ENCODE measurements around the gene KCNA2.

The KCNA2 gene

DNA sequence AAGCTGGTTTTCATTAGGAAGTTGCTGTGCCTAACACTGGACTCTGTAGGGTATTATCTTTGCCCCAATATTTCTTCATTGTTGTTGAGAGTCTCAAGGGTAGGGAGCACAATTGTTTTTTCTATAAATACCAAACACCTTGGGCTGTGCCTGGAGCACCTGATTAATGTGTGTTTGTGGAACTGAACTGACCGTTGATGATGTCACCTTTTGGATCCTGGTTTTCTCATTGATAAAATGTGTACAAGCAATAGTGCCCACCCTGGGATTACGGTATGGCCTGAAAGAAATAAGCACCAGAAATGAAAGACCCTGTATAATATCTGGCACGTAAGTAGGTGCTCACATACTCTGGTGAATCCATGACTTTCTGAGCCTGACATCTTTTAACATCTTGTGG is 39.3 kb downstream of the KCNA2 start:
- DNase-seq (ENCODE audit: low read depth): no peak

- no peak for DNase-seq (ENCODE audit: low read depth)
These were observed 40.6 kb downstream of the KCNA2 start for GRCh38 chr1:110565565-110565964.

GRCh38 chr1:110563089-110563488 is 43.1 kb downstream of the KCNA2 start:
- DNase-seq (ENCODE audit: low read depth): no peak

DNA sequence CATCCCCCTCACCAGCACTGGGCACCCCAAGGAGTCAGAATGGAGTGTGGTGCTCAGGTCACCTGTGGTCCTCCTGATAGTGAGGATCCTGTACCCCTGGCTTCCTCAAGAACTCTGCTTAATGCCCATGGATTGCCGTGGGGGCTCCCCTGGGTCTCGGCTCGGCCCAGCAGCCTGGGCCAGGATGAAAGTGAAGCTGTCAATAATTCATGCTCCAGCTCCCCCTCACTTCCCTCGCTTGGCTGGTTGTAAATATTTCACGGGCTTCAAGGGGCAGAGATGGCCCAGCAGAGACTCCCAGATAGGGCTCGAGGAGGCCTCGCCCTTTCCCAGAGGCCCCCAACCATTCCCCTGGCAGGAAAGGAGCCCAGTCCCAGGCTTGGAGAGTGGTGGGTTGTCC is 44.6 kb downstream of the KCNA2 start:
- DNase-seq (ENCODE audit: low read depth): no peak

- no peak for DNase-seq (ENCODE audit: low read depth)
These were observed 47.0 kb downstream of the KCNA2 start for GRCh38 chr1:110559157-110559556.

DNA sequence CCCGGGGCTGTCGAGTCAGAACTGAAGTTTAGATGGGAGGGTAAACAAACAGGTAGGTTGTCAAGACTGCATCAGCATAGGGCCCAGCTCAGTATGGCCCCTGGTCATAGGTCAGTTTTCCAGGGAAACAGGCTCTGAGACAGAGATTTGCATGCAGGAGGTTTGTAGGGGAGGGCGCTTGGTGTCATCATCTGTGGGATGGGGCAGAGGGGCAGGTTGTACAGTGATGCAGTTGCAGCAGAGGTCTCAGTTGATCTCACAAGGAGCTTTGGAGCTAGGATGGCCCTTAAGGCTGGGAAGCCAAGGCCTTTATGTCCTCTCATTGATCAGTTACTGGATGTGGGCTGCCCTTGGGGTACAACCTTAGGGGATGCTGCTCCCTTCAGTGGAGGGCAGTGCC is 48.7 kb downstream of the KCNA2 start:
- DNase-seq (ENCODE audit: low read depth): no peak

- no peak for DNase-seq (ENCODE audit: low read depth)
These were observed 49.7 kb downstream of the KCNA2 start for GRCh38 chr1:110556471-110556807.

- DNase-seq (ENCODE audit: low read depth): no peak
These were observed 50.2 kb downstream of the KCNA2 start for GRCh38 chr1:110555807-110556470.

DNA sequence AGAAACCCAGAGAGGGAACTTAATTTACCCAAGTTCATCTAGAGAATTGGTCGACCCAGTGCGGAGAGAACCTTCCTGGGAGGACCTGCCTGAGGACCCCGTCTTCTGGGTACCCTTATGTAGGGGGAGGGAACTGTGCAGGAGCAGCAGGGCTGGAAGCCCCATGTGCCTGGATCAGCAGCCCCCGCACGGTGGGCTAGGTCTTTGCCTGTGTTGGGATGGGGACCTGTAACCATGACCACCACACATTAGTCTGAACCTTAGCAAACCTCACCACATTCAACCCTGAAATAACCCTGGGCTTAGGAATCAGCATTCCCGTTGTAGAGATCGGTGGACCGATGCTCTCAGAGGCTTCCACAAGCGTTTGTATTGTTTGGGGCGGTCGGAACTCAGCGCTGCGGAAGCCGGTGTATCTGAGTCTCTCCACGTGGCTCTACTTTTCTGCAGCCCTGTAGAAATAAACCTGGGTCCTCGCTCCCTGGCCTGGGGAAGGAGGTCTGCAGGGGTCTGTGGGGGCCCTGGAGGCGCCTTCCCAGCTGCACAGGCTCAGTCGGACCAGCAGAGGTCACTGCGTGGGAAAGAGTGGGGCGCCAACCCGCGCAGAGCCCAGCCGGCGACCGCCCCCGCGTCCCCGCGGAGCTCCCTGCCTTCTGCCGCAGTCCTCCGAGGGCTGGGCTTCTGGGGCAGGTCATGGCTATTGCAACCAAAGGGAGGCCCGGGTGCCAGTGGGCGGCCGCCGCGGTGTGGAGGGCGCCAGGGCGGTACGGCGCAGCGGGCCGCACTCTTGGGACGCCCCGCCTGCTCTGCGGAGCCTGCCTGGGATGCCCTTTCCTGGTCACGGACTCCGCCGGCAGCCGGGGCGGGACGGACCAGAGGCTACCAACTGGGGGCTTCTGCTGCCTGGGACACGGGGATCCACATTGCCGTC is 51.0 kb downstream of the KCNA2 start:
- DNase-seq (ENCODE audit: low read depth): peak; percentile 9

DNA sequence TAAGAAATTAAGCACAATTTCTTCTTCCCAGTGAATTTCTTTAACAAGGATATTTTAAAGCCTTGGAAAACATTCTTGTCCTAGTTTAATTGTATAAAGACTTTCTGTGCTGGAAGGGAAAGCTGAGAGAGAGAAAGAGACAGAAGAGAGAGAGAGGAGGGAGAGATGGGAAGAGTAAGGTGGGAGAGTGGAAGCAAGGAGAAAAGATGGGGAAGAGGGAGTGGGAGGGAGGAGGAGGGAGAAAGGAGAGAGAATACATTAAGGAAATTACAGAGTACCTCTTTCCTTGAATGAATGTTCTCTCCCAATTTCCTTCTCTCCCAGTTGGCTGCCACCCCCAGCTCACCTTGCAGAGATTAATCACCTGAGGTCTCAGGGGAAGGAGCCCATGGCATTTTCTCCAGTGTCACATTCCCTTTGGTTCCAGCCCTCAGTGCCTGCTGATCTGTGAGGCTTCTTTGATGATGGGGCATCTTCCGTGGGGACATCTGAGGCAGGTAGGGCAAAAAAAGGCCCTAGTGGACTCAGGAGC is 54.8 kb downstream of the KCNA2 start:
- DNase-seq (ENCODE audit: low read depth): no peak

DNA sequence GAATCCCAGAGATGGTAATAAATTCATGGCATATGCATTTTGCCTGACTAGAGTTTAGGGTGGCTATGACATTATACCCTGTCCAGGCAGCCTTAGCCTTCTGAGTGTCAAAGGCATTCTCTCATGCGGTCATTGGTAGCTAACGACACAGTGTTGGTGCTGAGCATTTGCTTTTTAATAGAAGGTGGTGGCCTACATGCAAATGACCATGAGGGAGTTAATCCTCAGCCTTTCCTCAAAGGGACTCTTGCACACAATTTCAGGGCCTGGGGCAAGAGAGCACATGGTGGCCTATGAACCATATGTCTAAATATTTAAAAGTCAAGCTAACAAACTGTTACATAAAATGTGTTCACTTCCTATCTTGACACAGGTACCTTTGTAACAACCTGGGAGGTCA is 56.3 kb downstream of the KCNA2 start:
- DNase-seq (ENCODE audit: low read depth): no peak

- DNase-seq (ENCODE audit: low read depth): peak; percentile 10
These were observed 57.8 kb downstream of the KCNA2 start for GRCh38 chr1:110548381-110548780.

DNA sequence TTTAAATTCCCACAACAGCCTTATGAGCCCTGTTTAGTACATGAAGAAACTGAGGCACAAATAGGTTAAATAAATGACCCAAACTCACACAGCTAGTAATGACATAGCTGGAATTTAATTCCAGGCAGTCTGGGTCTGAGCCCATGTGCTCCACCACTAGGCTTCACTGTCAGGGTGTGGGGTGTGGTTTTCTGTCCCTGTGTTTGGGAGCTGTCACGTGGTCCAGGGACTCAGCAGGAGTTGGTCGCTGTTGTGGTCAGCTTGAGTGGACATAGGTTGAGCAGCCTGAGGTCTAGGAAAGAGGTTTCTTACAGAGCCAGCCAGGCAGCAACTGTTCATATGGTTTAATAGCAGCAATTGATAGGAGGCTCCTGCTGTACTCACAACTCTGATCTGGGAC is 59.1 kb downstream of the KCNA2 start:
- DNase-seq (ENCODE audit: low read depth): no peak

DNA sequence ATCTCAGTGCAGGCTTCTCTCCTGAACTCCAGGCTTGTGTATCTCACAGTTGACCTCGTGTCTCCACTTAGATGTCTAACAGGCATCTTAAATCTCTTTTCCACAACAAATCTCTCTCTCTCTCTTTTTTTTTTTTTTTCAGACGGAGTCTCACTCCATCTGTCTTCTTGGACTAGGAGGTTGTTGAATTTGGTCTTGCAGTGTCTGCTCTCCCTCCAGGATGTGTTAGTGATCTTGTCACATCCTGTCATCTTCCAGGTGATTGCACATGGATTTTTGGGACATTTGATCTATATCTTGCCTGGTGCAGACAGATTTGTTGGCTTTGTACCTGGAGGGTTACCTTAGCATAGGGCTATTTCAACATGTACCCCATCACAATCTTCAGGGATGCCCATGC is 60.7 kb downstream of the KCNA2 start:
- DNase-seq (ENCODE audit: low read depth): no peak

DNA sequence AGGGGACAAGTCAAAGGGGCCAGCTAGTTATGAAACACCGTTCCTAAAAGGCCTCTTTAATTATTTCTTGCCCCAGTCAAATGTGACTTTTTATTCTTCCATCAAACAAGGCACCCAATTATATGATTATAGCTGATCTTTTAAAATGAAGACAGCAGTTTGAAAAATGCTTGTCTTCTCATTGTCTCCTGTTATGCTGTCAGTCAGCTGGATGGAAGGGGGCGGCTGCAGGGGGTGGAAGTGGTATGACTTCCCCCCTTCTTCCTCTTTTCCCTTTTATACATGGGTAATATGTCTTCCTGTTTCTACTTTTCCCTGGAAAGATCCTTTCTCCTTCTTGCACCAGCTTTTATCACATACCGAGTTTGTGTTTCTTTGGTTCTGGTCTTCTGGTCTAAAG is 61.4 kb downstream of the KCNA2 start:
- DNase-seq (ENCODE audit: low read depth): no peak
